Limb (tissue), 2 donors: ENCODE results near the gene GRIP2.
"Not testable (repeated sequence)": the region's sequence is repeated elsewhere in the genome, so short reads cannot be mapped to it uniquely, and the experiment has no call there.

Experiments
- DNase-seq, 2 donors: peaks; one replicate each; pipeline ENCODE4 v3.0.0-alpha.2; 2016; ENCODE audit errors: extremely low spot score in 2 of 2

Gene GRIP2

GRCh38 chr3:14520967-14521366, 19.2 kb downstream of the GRIP2 start:
- peak in 1 of 2 donors; percentile 16 for DNase-seq

GRCh38 chr3:14520149-14520548, 20.0 kb downstream of the GRIP2 start:
- DNase-seq = peak in 1 of 2 donors; percentile 9

- DNase-seq = peak in 1 of 2 donors; percentile 9
Observed at GRCh38 chr3:14519406-14519805, 20.7 kb downstream of the GRIP2 start.

GRCh38 chr3:14518893-14519292, 21.2 kb downstream of the GRIP2 start:
- no peak for DNase-seq

GRCh38 chr3:14518432-14518802, 21.7 kb downstream of the GRIP2 start:
- DNase-seq = peak in 1 of 2 donors; percentile 18

GRCh38 chr3:14517601-14518431, 22.3 kb downstream of the GRIP2 start:
- DNase-seq = no peak

GRCh38 chr3:14516738-14517345, 23.3 kb downstream of the GRIP2 start:
- peak in 1 of 2 donors; percentile 12 for DNase-seq

- DNase-seq = not testable (repeated sequence)
Observed at GRCh38 chr3:14515526-14515925, 24.6 kb downstream of the GRIP2 start.

GRCh38 chr3:14514323-14514720, 25.8 kb downstream of the GRIP2 start:
- peak in 1 of 2 donors; percentile 12 for DNase-seq

GRCh38 chr3:14513566-14514322, 26.4 kb downstream of the GRIP2 start:
- peak in 1 of 2 donors; percentile 14 for DNase-seq

- DNase-seq = peak in 1 of 2 donors; percentile 9
Observed at GRCh38 chr3:14512942-14513327, 27.2 kb downstream of the GRIP2 start.

- DNase-seq = peak in 1 of 2 donors; percentile 18
Observed at GRCh38 chr3:14512281-14512941, 27.7 kb downstream of the GRIP2 start.

- DNase-seq = peak in 1 of 2 donors; percentile 35
Observed at GRCh38 chr3:14511623-14512280, 28.4 kb downstream of the GRIP2 start.

- DNase-seq = peak in 1 of 2 donors; percentile 20
Observed at GRCh38 chr3:14510838-14511622, 29.1 kb downstream of the GRIP2 start.

GRCh38 chr3:14509796-14510100, 30.4 kb downstream of the GRIP2 start:
- DNase-seq = peak in 1 of 2 donors; percentile 26

GRCh38 chr3:14508966-14509795, 31.0 kb downstream of the GRIP2 start:
- peak; percentile 57 to 85 for DNase-seq

GRCh38 chr3:14508505-14508819, 31.7 kb downstream of the GRIP2 start:
- DNase-seq = no peak

- DNase-seq = peak in 1 of 2 donors; percentile 22
Observed at GRCh38 chr3:14507757-14508504, 32.2 kb downstream of the GRIP2 start.

GRCh38 chr3:14507305-14507741, 32.8 kb downstream of the GRIP2 start:
- DNase-seq = no peak
